ENCODE measurements around the gene CABP7.
"Not testable (repeated sequence)": the region's sequence is repeated elsewhere in the genome, so short reads cannot be mapped to it uniquely, and the experiment has no call there.

CABP7 gene

GRCh38 chr22:29750029-29750428 lies 30.2 kb downstream of the CABP7 start:
- no peak for DNase-seq (ENCODE audit: low read depth)

- DNase-seq (ENCODE audit: low read depth) = no peak
Observed at GRCh38 chr22:29750559-29751538, 31.0 kb downstream of the CABP7 start.

- no peak for DNase-seq (ENCODE audit: low read depth)
Observed at GRCh38 chr22:29751669-29752068, 31.9 kb downstream of the CABP7 start.

- DNase-seq (ENCODE audit: low read depth) = no peak
Observed at GRCh38 chr22:29753808-29754657, 34.2 kb downstream of the CABP7 start.

GRCh38 chr22:29754658-29755395 lies 35.0 kb downstream of the CABP7 start:
- not testable (repeated sequence) for DNase-seq (ENCODE audit: low read depth)

- no peak for DNase-seq (ENCODE audit: low read depth)
Observed at GRCh38 chr22:29755889-29756288, 36.1 kb downstream of the CABP7 start.

GRCh38 chr22:29756341-29756740 lies 36.5 kb downstream of the CABP7 start:
- DNase-seq (ENCODE audit: low read depth) = no peak

GRCh38 chr22:29757096-29757495 lies 37.3 kb downstream of the CABP7 start:
- DNase-seq (ENCODE audit: low read depth) = no peak

- DNase-seq (ENCODE audit: low read depth) = no peak
Observed at GRCh38 chr22:29758068-29758622, 38.3 kb downstream of the CABP7 start.

- DNase-seq (ENCODE audit: low read depth) = no peak
Observed at GRCh38 chr22:29758959-29759358, 39.2 kb downstream of the CABP7 start.

- DNase-seq (ENCODE audit: low read depth) = no peak
Observed at GRCh38 chr22:29762263-29762662, 42.5 kb downstream of the CABP7 start.

- DNase-seq (ENCODE audit: low read depth) = peak; percentile 21
Observed at GRCh38 chr22:29765905-29766631, 46.3 kb downstream of the CABP7 start.

GRCh38 chr22:29766632-29767170 lies 46.9 kb downstream of the CABP7 start, which contains the start of gene ZMAT5:
Gene ZMAT5, minus strand, starts transcription at chr22:29767007. Its CDS starts 18,463 bp downstream, at chr22:29748544.
- peak; percentile 87 for DNase-seq (ENCODE audit: low read depth)

GRCh38 chr22:29767171-29768051 lies 47.6 kb downstream of the CABP7 start, which contains the start of gene UQCR10:
Gene UQCR10, plus strand, starts transcription at chr22:29767369. Its CDS starts 30 bp downstream, at chr22:29767399.
- peak; percentile 90 for DNase-seq (ENCODE audit: low read depth)

GRCh38 chr22:29768052-29768693 lies 48.4 kb downstream of the CABP7 start:
- DNase-seq (ENCODE audit: low read depth) = no peak

GRCh38 chr22:29769723-29770321 lies 50.0 kb downstream of the CABP7 start:
- DNase-seq (ENCODE audit: low read depth) = no peak

GRCh38 chr22:29772170-29772641 lies 52.4 kb downstream of the CABP7 start:
- DNase-seq (ENCODE audit: low read depth) = no peak

- no peak for DNase-seq (ENCODE audit: low read depth)
Observed at GRCh38 chr22:29773233-29773632, 53.4 kb downstream of the CABP7 start.
